NOMO-1 (cell line): ENCODE data around the gene INTS1.

Experiments used
- DNase-seq, 2 experiments: peaks; one replicate each; lab custom pipeline; 2025; ENCODE audit not compliant: unreplicated experiment in 2 of 2; lab: John Stamatoyannopoulos, UW

Gene INTS1

GRCh38 chr7:1470901-1471300 lies 33.3 kb downstream of the INTS1 start:
- no peak for DNase-seq

GRCh38 chr7:1468643-1469298 lies 35.4 kb downstream of the INTS1 start:
- DNase-seq = no peak

- DNase-seq = no peak
Observed at GRCh38 chr7:1468203-1468602, 36.0 kb downstream of the INTS1 start.

- no peak for DNase-seq
Observed at GRCh38 chr7:1466524-1467271, 37.5 kb downstream of the INTS1 start.

GRCh38 chr7:1464694-1465093 lies 39.5 kb downstream of the INTS1 start:
- no peak for DNase-seq

GRCh38 chr7:1463676-1464223 lies 40.4 kb downstream of the INTS1 start:
- DNase-seq = no peak

GRCh38 chr7:1461646-1462375 lies 42.4 kb downstream of the INTS1 start:
- no peak for DNase-seq

GRCh38 chr7:1460821-1461645 lies 43.2 kb downstream of the INTS1 start:
- peak; percentile 33 to 42 for DNase-seq

GRCh38 chr7:1459920-1460820 lies 44.0 kb downstream of the INTS1 start:
- peak; percentile 21 to 28 for DNase-seq

GRCh38 chr7:1459512-1459892 lies 44.7 kb downstream of the INTS1 start:
- peak; percentile 96 to 99 for DNase-seq

GRCh38 chr7:1458683-1459511 lies 45.3 kb downstream of the INTS1 start, which contains the start of gene MICALL2:
Gene MICALL2, minus strand, starts transcription at chr7:1459470. Its CDS starts 144 bp downstream, at chr7:1459326.
- DNase-seq = peak; percentile 31 to 60

GRCh38 chr7:1457949-1458682 lies 46.1 kb downstream of the INTS1 start:
- DNase-seq = peak; percentile 31 to 36

- DNase-seq = peak in 1 of 2 experiments; percentile 9
Observed at GRCh38 chr7:1457059-1457948, 46.9 kb downstream of the INTS1 start.

- no peak for DNase-seq
Observed at GRCh38 chr7:1455955-1456354, 48.2 kb downstream of the INTS1 start.

GRCh38 chr7:1455241-1455939 lies 48.8 kb downstream of the INTS1 start:
- no peak for DNase-seq

GRCh38 chr7:1454542-1454941 lies 49.6 kb downstream of the INTS1 start:
- no peak for DNase-seq
